Calu3 (cell line): Measurements from ENCODE around the gene MYLIP. TPM values are rescaled to one million over a fixed set of nuclear protein-coding genes. Genes with fewer than 3 reads are reported as not detected.

Source experiments
- BruUV-seq: library from RNA; stranded (reverse); fragments of 400-500 nt; replicated peaks from 2 replicates; lab custom pipeline; 2021; lab: Mats Ljungman, UMichigan
- CTCF ChIA-PET: fragments of 300-600 bp; sonication (Branson Sonifier 250); formaldehyde crosslinking; loops from one replicate; lab custom pipeline; 2022; ENCODE audit warnings: antibody characterized with exemption; lab: Charles Lee
- DNase-seq: peaks from one replicate; pipeline ENCODE4 v3.0.0; 2022
- H3K27ac Mint-ChIP-seq: one replicate; pipeline ENCODE4 v1.8.0; 2022; ENCODE audit warnings: mixed read lengths; ENCODE audit not compliant: unreplicated experiment
- H3K27me3 Mint-ChIP-seq: one replicate; pipeline ENCODE4 v1.8.0; 2022; ENCODE audit warnings: mixed read lengths; ENCODE audit not compliant: unreplicated experiment
- H3K36me3 Mint-ChIP-seq: one replicate; pipeline ENCODE4 v1.8.0; 2022; ENCODE audit warnings: mild to moderate bottlenecking, moderate library complexity, mixed read lengths; ENCODE audit not compliant: insufficient read depth, unreplicated experiment
- H3K4me1 Mint-ChIP-seq: one replicate; pipeline ENCODE4 v1.8.0; 2022; ENCODE audit warnings: mild to moderate bottlenecking, low read depth, mixed read lengths; ENCODE audit not compliant: unreplicated experiment
- H3K4me3 Mint-ChIP-seq: one replicate; pipeline ENCODE4 v1.8.0; 2022; ENCODE audit warnings: mild to moderate bottlenecking, low read depth, moderate library complexity, mixed read lengths; ENCODE audit not compliant: unreplicated experiment
- H3K9me3 Mint-ChIP-seq: one replicate; pipeline ENCODE4 v1.8.0; 2022; ENCODE audit warnings: low read depth, mixed read lengths; ENCODE audit not compliant: unreplicated experiment
- intact Hi-C: fragments of 100-400 bp; cut with micrococcal nuclease; formaldehyde crosslinking; loops from one replicate; pipeline ENCODE4 v1.10.0; 2022; ENCODE audit not compliant: unreplicated experiment
- total RNA-seq: library from RNA; stranded (reverse); gene quantifications from 2 replicates; pipeline ENCODE4 v1.2.3, GENCODE V29; 2022
- TF ChIP-seq, protein P1 (sequence below): fragments of 200-600 bp; IDR thresholded peaks from one replicate; pipeline ENCODE4 v1.8.0; 2022; ENCODE audit warnings: antibody characterized with exemption; ENCODE audit not compliant: unreplicated experiment

MYLIP gene
- total RNA-seq, 1 experiment from 2014 or later: 8.1 TPM

DNA sequence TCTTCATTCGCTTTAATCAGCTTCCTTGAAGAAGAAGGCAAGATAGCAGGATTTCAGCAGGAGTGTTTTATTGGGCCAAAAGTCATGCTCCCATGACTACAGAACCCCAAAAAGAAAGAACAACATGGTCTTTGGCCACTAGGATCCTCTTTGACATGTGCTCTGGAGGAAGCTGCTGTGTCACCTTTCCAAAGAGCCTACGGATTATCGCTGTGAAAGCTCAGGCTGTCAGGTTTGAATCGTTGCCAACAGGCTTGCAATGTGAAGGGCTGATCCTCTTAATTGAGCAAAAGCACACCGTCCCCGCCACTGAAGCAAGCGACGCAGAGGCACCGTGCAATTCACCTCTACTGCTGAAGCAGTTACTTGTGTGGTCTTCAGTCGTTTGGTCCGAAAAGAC is 29.0 kb downstream of the MYLIP start:
- no peak overlapping the region for H3K4me3 Mint-ChIP-seq
- TF ChIP-seq, protein P1, sequence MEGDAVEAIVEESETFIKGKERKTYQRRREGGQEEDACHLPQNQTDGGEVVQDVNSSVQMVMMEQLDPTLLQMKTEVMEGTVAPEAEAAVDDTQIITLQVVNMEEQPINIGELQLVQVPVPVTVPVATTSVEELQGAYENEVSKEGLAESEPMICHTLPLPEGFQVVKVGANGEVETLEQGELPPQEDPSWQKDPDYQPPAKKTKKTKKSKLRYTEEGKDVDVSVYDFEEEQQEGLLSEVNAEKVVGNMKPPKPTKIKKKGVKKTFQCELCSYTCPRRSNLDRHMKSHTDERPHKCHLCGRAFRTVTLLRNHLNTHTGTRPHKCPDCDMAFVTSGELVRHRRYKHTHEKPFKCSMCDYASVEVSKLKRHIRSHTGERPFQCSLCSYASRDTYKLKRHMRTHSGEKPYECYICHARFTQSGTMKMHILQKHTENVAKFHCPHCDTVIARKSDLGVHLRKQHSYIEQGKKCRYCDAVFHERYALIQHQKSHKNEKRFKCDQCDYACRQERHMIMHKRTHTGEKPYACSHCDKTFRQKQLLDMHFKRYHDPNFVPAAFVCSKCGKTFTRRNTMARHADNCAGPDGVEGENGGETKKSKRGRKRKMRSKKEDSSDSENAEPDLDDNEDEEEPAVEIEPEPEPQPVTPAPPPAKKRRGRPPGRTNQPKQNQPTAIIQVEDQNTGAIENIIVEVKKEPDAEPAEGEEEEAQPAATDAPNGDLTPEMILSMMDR: no peak
- no peaks in the 10 kb centered on the region for H3K36me3 Mint-ChIP-seq
- no peak overlapping the region for H3K27ac Mint-ChIP-seq
- H3K4me1 Mint-ChIP-seq: no peaks in the 10 kb centered on the region
- intact Hi-C loops: no loop called here
- H3K9me3 Mint-ChIP-seq: no peaks in the 10 kb centered on the region
- no peak for DNase-seq
- no peaks in the 10 kb centered on the region for H3K27me3 Mint-ChIP-seq
- no TSS peak for BruUV-seq
- CTCF ChIA-PET: no interaction called here

DNA sequence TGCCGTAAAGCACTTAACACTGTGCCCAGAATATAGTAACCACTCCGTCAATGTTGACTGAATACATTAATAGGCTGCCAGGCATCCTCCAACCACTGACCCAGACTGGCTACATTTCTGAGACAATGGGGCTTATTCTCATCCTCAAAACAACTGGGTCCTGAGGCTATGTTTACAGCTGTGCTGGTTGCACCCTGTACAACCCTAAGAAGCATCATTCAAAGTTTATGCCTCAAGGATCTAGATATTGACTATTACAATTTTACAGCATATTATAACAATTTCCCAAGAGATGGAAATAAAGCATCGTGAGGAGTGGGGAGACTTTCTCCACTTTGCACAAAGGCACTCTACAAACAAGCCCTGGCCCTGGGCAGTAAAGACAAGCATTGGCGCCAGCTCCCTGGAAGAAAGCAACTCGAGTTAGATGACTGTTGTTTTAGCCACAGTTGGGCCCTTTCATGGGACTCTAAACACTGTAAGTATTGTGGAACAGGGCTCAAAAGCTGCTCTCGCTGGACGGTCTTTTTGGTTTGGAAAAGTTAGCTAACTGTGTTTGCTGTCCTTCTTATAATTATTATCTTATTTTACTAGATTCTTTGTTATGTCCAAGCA is 30.2 kb downstream of the MYLIP start:
- CTCF ChIA-PET: no interaction called here
- Mint-ChIP-seq H3K27ac (no peak overlapping the region), H3K4me1 (no peaks in the 10 kb centered on the region), H3K9me3 (no peaks in the 10 kb centered on the region), H3K36me3 (no peaks in the 10 kb centered on the region), H3K27me3 (no peaks in the 10 kb centered on the region), H3K4me3 (no peak overlapping the region)
- TF ChIP-seq, protein P1: no peak
- BruUV-seq: no TSS peak
- no peak for DNase-seq
- intact Hi-C loops: no loop called here

DNA sequence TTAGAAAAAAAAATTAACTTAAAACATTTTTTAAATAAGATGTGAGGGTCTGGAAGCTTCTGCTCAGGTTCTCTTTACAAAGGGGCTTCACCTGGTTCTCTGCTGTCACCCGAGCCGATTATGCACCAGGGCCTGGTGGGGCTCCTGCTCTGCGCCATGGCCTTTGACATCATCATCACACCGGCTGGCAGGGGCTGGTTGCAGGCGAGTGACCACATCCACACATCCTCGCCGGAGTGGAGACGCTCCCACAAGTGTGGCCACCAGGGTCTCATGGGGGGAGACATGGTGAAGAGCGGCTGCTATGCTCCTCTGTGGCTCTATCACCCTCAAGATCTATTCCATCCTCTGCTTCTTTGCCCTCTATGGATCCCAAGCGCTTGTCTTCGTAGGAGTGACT is 31.9 kb downstream of the MYLIP start:
- H3K27ac Mint-ChIP-seq: no peak overlapping the region
- no peaks in the 10 kb centered on the region for H3K27me3 Mint-ChIP-seq
- no TSS peak for BruUV-seq
- intact Hi-C loops: no loop called here
- no peak overlapping the region for H3K4me3 Mint-ChIP-seq
- TF ChIP-seq, protein P1: no peak
- no peaks in the 10 kb centered on the region for H3K9me3 Mint-ChIP-seq
- CTCF ChIA-PET: no interaction called here
- DNase-seq: no peak
- no peaks in the 10 kb centered on the region for H3K4me1 Mint-ChIP-seq
- no peaks in the 10 kb centered on the region for H3K36me3 Mint-ChIP-seq

DNA sequence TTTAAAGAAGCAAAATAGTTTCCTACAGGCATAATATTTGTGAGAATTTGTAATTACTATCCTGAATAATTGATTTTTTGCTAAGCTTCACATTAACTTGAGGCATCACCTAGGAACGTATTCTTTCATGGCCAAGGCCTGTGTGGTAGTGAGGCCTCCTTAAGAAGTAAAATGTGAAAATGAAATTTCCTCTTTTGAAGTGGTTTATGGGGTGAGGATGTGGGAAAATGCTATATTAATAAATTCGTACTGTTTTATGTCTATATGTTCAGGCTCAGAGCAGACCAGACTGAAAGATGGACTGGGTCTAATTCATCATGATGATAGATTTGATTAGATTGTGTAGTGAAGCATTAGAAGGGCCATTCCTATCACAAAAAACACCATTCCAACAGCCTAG is 33.1 kb downstream of the MYLIP start:
- no peaks in the 10 kb centered on the region for H3K36me3 Mint-ChIP-seq
- H3K27ac Mint-ChIP-seq: no peak overlapping the region
- TF ChIP-seq, protein P1: no peak
- no peaks in the 10 kb centered on the region for H3K27me3 Mint-ChIP-seq
- CTCF ChIA-PET: interaction anchor here (0.7 kb wide), 1 partner anchor 589 kb away, joined by 3 read pairs; no protein-coding TSS in a partner anchor
- no peaks in the 10 kb centered on the region for H3K9me3 Mint-ChIP-seq
- no peak overlapping the region for H3K4me3 Mint-ChIP-seq
- DNase-seq: no peak
- intact Hi-C loops: no loop called here
- H3K4me1 Mint-ChIP-seq: no peaks in the 10 kb centered on the region
- BruUV-seq: no TSS peak
